Endothelial cell of umbilical vein (primary cell): ENCODE data around the gene CYP39A1. TPM values are rescaled to one million over a fixed set of nuclear protein-coding genes. Genes with fewer than 3 reads are reported as not detected.

Source experiments
- BruUV-seq: library from RNA; stranded (reverse); fragments of 400-500 nt; replicated peaks from 2 replicates; lab custom pipeline; 2021; lab: Mats Ljungman, UMichigan
- CTCF ChIA-PET: fragments of 300-600, 350-600 bp; sonication (Branson Sonifier 250); formaldehyde crosslinking; loops from one replicate; lab custom pipeline; 2021; ENCODE audit warnings: antibody characterized with exemption, inconsistent platforms; lab: Charles Lee
- POLR2A ChIA-PET: fragments of 300-600, 350-600 bp; sonication (Branson Sonifier 250); formaldehyde crosslinking; loops from one replicate; lab custom pipeline; 2021; ENCODE audit warnings: antibody characterized with exemption, inconsistent platforms; lab: Charles Lee
- DNase-seq: peaks from one replicate; pipeline ENCODE4 v3.0.0-alpha.2; 2011; ENCODE audit warnings: low read depth, low spot score
- FAIRE-seq: peaks from 2 replicates; lab custom pipeline; 2011; peaks lifted over from hg19 to GRCh38; lab: Jason Lieb, UNC
- H2AFZ ChIP-seq: 2 replicates; pipeline ENCODE4 v1.6.0; 2012; ENCODE audit warnings: low read depth, low read length, control low read depth, inconsistent platforms
- H3K27ac ChIP-seq: 2 replicates; pipeline ENCODE4 v1.5.1; 2011; ENCODE audit warnings: low read depth, mild to moderate bottlenecking, control low read depth, low read length, moderate library complexity; ENCODE audit not compliant: insufficient read depth
- H3K27me3 ChIP-seq, 2 experiments: 2 replicates each; pipeline versions ENCODE4 v1.6.0 to v1.6.1; 2011; ENCODE audit warnings: low read length in 2 of 2, mixed read lengths in 1 of 2; ENCODE audit not compliant: control insufficient read depth in 2 of 2, insufficient read depth in 2 of 2
- H3K36me3 ChIP-seq, 2 experiments: 2 replicates in 1 of 2; 3 replicates in 1 of 2; pipeline ENCODE4 v1.5.1; 2011; ENCODE audit warnings: low read length in 2 of 2, mild to moderate bottlenecking in 1 of 2, moderate library complexity in 1 of 2; ENCODE audit not compliant: control insufficient read depth in 2 of 2, insufficient read depth in 2 of 2; ENCODE audit errors: extremely low read depth in 1 of 2
- H3K4me1 ChIP-seq: 3 replicates; pipeline ENCODE4 v1.5.1; 2011; ENCODE audit warnings: mild to moderate bottlenecking, low read length; ENCODE audit not compliant: control insufficient read depth, insufficient read depth; ENCODE audit errors: extremely low read depth
- H3K4me2 ChIP-seq: 2 replicates; pipeline ENCODE4 v1.6.1; 2011; ENCODE audit warnings: low read length, control low read depth, mixed read lengths; ENCODE audit not compliant: insufficient read depth
- H3K4me3 ChIP-seq, 3 experiments: fragments of 200-600 bp in 1 of 3; sonication (generic), shearing (Covaris generic) in 1 of 3; replicated peaks in 1 of 3; 2 replicates each; pipeline ENCODE4 v1.5.1; 2011 to 2016; ENCODE audit warnings: control low read depth in 3 of 3, low read length in 3 of 3, mild to moderate bottlenecking in 2 of 3, inconsistent platforms in 1 of 3, low read depth in 1 of 3, moderate library complexity in 1 of 3; ENCODE audit not compliant: insufficient read depth in 1 of 3
- H3K79me2 ChIP-seq: 2 replicates; pipeline ENCODE4 v1.6.0; 2012; ENCODE audit warnings: low read length, inconsistent platforms; ENCODE audit not compliant: control insufficient read depth, insufficient read depth
- H3K9ac ChIP-seq: replicated peaks from 2 replicates; pipeline ENCODE3; 2011; ENCODE audit warnings: low read length, control low read depth; ENCODE audit not compliant: insufficient read depth; ENCODE audit errors: extremely low read depth
- H3K9me1 ChIP-seq: replicated peaks from 3 replicates; pipeline ENCODE4 v1.6.0; 2011; ENCODE audit warnings: mild to moderate bottlenecking, low read length; ENCODE audit not compliant: control insufficient read depth, insufficient read depth; ENCODE audit errors: extremely low read depth
- H3K9me3 ChIP-seq: replicated peaks from 2 replicates; pipeline ENCODE4 v1.5.1; 2012; ENCODE audit warnings: low read length, inconsistent platforms; ENCODE audit not compliant: control insufficient read depth, insufficient read depth
- H4K20me1 ChIP-seq: replicated peaks from 2 replicates; pipeline ENCODE3; 2011; ENCODE audit warnings: mild to moderate bottlenecking, low read length; ENCODE audit not compliant: control insufficient read depth, insufficient read depth; ENCODE audit errors: extremely low read depth
- CTCF ChIP-seq, 2 donors: IDR thresholded peaks; 1 replicate in 1 of 2; 2 replicates in 1 of 2; pipeline ENCODE4 v1.5.1; 2011; ENCODE audit warnings: low read length in 2 of 2, mild to moderate bottlenecking in 2 of 2, moderate library complexity in 2 of 2, control low read depth in 1 of 2, inconsistent platforms in 1 of 2, low read depth in 1 of 2; ENCODE audit not compliant: insufficient read depth in 1 of 2; ENCODE audit errors: extremely low read depth in 1 of 2
- EZH2 ChIP-seq: IDR thresholded peaks from 2 replicates; pipeline ENCODE4 v1.6.1; 2012; ENCODE audit warnings: borderline replicate concordance, low read depth, mild to moderate bottlenecking, moderate library complexity, low read length, inconsistent platforms; ENCODE audit not compliant: severe bottlenecking
- FOS ChIP-seq: IDR thresholded peaks from 2 replicates; pipeline ENCODE4 v1.6.1; 2011; ENCODE audit warnings: mild to moderate bottlenecking, low read length, moderate library complexity, borderline replicate concordance; ENCODE audit not compliant: insufficient read depth
- GATA2 ChIP-seq: IDR thresholded peaks from 2 replicates; pipeline ENCODE4 v1.7.0; 2011; ENCODE audit warnings: low read depth, mild to moderate bottlenecking, moderate library complexity, mixed read lengths, low read length; ENCODE audit not compliant: insufficient read length, insufficient read depth
- JUN ChIP-seq: IDR thresholded peaks from 2 replicates; pipeline ENCODE4 v1.6.1; 2011; ENCODE audit warnings: borderline replicate concordance, low read depth; ENCODE audit not compliant: insufficient read length, insufficient read depth
- MAX ChIP-seq: IDR thresholded peaks from 2 replicates; pipeline ENCODE4 v1.6.1; 2011; ENCODE audit not compliant: insufficient read depth, insufficient read length
- MYC ChIP-seq: IDR thresholded peaks from one replicate; pipeline ENCODE4 v1.6.1; 2011; ENCODE audit warnings: mild to moderate bottlenecking, low read depth, low read length
- POLR2A ChIP-seq: IDR thresholded peaks from 2 replicates; pipeline ENCODE4 v1.6.1; 2012; ENCODE audit warnings: low read depth, mild to moderate bottlenecking, control low read depth, low read length
- POLR2AphosphoS5 ChIP-seq: IDR thresholded peaks from 2 replicates; pipeline ENCODE4 v1.6.1; 2012; ENCODE audit warnings: low read depth, mild to moderate bottlenecking, control low read depth, low read length, moderate library complexity; ENCODE audit not compliant: insufficient read depth
- dilution Hi-C: fragments of 300-500 bp; cut with MboI; formaldehyde crosslinking; loops from one replicate; pipeline ENCODE4 v1.15.0; 2019; ENCODE audit warnings: low sequenced_read_pairs; ENCODE audit not compliant: extremely low pct_ligation_motif_present
- intact Hi-C: fragments of 100-400 bp; cut with micrococcal nuclease; formaldehyde crosslinking; loops from one replicate; pipeline ENCODE4 v1.10.0; 2022
- polyA plus RNA-seq, 4 experiments: library from polyadenylated mRNA; depleted of rRNA in 3 of 4; stranded (reverse) in 3 of 4; unstranded in 1 of 4; fragments of >200 nt; gene quantifications; 2 replicates each; pipeline versions ENCODE4 v1.2.1 to v1.2.3, GENCODE V29; 2011 to 2012; ENCODE audit warnings: missing spikeins in 1 of 4
- total RNA-seq: library from RNA; stranded (reverse); gene quantifications from 2 replicates; pipeline ENCODE4 v1.2.3, GENCODE V29; 2021

Gene CYP39A1
- total and polyA plus RNA-seq, 2 donors (not counting 3 experiments of a cell fraction or from before 2014, with no cell fraction given) = not detected

GRCh38 chr6:46581459-46582177 lies 71.0 kb downstream of the CYP39A1 start:
- no TSS peak for BruUV-seq
- no peak for TF ChIP-seq POLR2A
- TF ChIP-seq FOS = no peak
- no peak for TF ChIP-seq GATA2
- TF ChIP-seq POLR2AphosphoS5 = no peak
- TF ChIP-seq EZH2 = no peak
- TF ChIP-seq MYC = no peak
- TF ChIP-seq MAX = no peak
- TF ChIP-seq JUN = no peak
- TF ChIP-seq CTCF (IDR thresholded peaks at IDR 0.05; ENCODE audit: extremely low read depth in 1 of 2, insufficient read depth in 1 of 2, low read depth in 1 of 2, low read length in 2 of 2) = no peak
- H3K36me3 ChIP-seq = no peaks in the 10 kb centered on the region
- no peak overlapping the region for H3K4me3 ChIP-seq
- DNase-seq (no peak), FAIRE-seq (no peak)
- intact Hi-C loops = no loop called here
- ChIA-PET CTCF (no interaction called here), POLR2A (no interaction called here)
- H3K9ac ChIP-seq = no peak overlapping the region
- H3K9me1 ChIP-seq = no peaks in the 10 kb centered on the region
- no peaks in the 10 kb centered on the region for H3K27me3 ChIP-seq
- no peak overlapping the region for H2AFZ ChIP-seq
- dilution Hi-C loops = no loop called here
- H3K4me1 ChIP-seq = no peaks in the 10 kb centered on the region
- no peaks in the 10 kb centered on the region for H3K9me3 ChIP-seq
- H3K27ac ChIP-seq = no peak overlapping the region
- no peaks in the 10 kb centered on the region for H3K79me2 ChIP-seq
- H4K20me1 ChIP-seq = no peaks in the 10 kb centered on the region
- H3K4me2 ChIP-seq = no peak overlapping the region
